Upper lobe of left lung (tissue), 6 donors: Measurements from ENCODE around the gene BMPR2. TPM values are rescaled to one million over a fixed set of nuclear protein-coding genes. Genes with fewer than 3 reads are reported as not detected.
A peak's percentile ranks its signal among the peaks of the same experiment; 100 is the strongest.
"Not testable (repeated sequence)": the region's sequence is repeated elsewhere in the genome, so short reads cannot be mapped to it uniquely, and the experiment has no call there.

Experiments
- ATAC-seq, 2 donors: fragments of 200-7000 bp; cut with Tn5 transposase; one replicate each; pipeline ENCODE4 v1.9.1; 2022; ENCODE audit warnings: mild to moderate bottlenecking in 2 of 2, moderate library complexity in 2 of 2; ENCODE audit not compliant: low FRiP score in 2 of 2
- DNase-seq, 2 donors: peaks; one replicate each; pipeline ENCODE4 v3.0.0-alpha.2; 2019 to 2020
- H3K27ac ChIP-seq, 4 donors: fragments of 200-600 bp; sonication (generic); one replicate each; pipeline ENCODE4 v1.5.1; 2016 to 2019
- H3K27me3 ChIP-seq, 4 donors: fragments of 200-600 bp; sonication (generic); one replicate each; pipeline ENCODE4 v1.5.1; 2017 to 2019
- H3K36me3 ChIP-seq, 4 donors: fragments of 200-600 bp; sonication (generic); one replicate each; pipeline ENCODE4 v1.5.1; 2016 to 2019
- H3K4me1 ChIP-seq, 4 donors: fragments of 200-600 bp; sonication (generic); one replicate each; pipeline ENCODE4 v1.5.1; 2018 to 2019
- H3K4me3 ChIP-seq, 4 donors: fragments of 200-600 bp; sonication (generic); one replicate each; pipeline ENCODE4 v1.5.1; 2017 to 2019; ENCODE audit warnings: mild to moderate bottlenecking in 2 of 4, moderate library complexity in 1 of 4
- H3K9me3 ChIP-seq, 4 donors: fragments of 200-600 bp; sonication (generic); one replicate each; pipeline ENCODE4 v1.5.1; 2018 to 2019
- CTCF ChIP-seq, 6 experiments: fragments of 450-650 bp in 4 of 6; fragments of 200-600 bp in 2 of 6; sonication (generic) in 2 of 6; IDR thresholded peaks; one replicate each; pipeline ENCODE4 v1.5.1; 2016 to 2019; ENCODE audit warnings: antibody characterized with exemption in 6 of 6
- EP300 ChIP-seq, 4 donors: sonication (generic); formaldehyde crosslinking; IDR thresholded peaks; one replicate each; pipeline ENCODE4 v1.5.1; 2017; ENCODE audit warnings: antibody characterized with exemption in 4 of 4, control low read depth in 2 of 4
- POLR2A ChIP-seq, 4 donors: fragments of 450-650 bp; IDR thresholded peaks; one replicate each; pipeline ENCODE4 v1.5.1; 2016 to 2017; ENCODE audit warnings: antibody characterized with exemption in 4 of 4, mild to moderate bottlenecking in 2 of 4
- POLR2AphosphoS5 ChIP-seq, 2 donors: sonication (generic); formaldehyde crosslinking; IDR thresholded peaks; one replicate each; pipeline ENCODE4 v1.5.1; 2017; ENCODE audit warnings: antibody characterized with exemption in 2 of 2
- WGBS, 2 donors: methylation state at CpG; one replicate each; pipeline ENCODE4 v1.1.5; 2017 to 2018; 5-methylcytosine and 5-hydroxymethylcytosine counted together
- total RNA-seq, 6 donors: library from RNA; depleted of rRNA in 4 of 6; stranded (reverse); fragments of >200 nt in 4 of 6; gene quantifications; one replicate each; pipeline versions ENCODE4 v1.1.0 to v1.2.1, GENCODE V29; 2016 to 2021
- donor health status: DM: no; HTN: no; CAD: no; lungs with moderate emphysema.
- donor health status: DM: no; HTN: yes; CAD: no; lungs with severe emphysema.

BMPR2 gene
- total RNA-seq, 6 donors from 2014 or later = 23.0 to 133 (median 77.2) TPM

- Histone ChIP-seq H3K4me1 (peaks cover 4 to 14% (median 11%) of the 10 kb centered on the region in 4 donors), H3K9me3 (no peaks in the 10 kb centered on the region), H3K36me3 (peaks cover 4 to 53% (median 24%) of the 10 kb centered on the region in 4 donors), H3K4me3 (no peak overlapping the region), H3K27ac (peak overlapping the region in 1 of 4 donors; percentile 14), H3K27me3 (no peaks in the 10 kb centered on the region)
- WGBS, 2 donors = 5 to 14% methylated on average over 1 of the region's 1 CpG
- ATAC-seq (no peak), DNase-seq (no peak)
- no peak for TF ChIP-seq POLR2A (IDR thresholded peaks at IDR 0.05)
- TF ChIP-seq EP300 (IDR thresholded peaks at IDR 0.05) = no peak
- TF ChIP-seq CTCF (IDR thresholded peaks at IDR 0.05) = no peak
- TF ChIP-seq POLR2AphosphoS5 (IDR thresholded peaks at IDR 0.05) = no peak
Measured at GRCh38 chr2:202529389-202529788, 153.3 kb downstream of the BMPR2 start.

DNA sequence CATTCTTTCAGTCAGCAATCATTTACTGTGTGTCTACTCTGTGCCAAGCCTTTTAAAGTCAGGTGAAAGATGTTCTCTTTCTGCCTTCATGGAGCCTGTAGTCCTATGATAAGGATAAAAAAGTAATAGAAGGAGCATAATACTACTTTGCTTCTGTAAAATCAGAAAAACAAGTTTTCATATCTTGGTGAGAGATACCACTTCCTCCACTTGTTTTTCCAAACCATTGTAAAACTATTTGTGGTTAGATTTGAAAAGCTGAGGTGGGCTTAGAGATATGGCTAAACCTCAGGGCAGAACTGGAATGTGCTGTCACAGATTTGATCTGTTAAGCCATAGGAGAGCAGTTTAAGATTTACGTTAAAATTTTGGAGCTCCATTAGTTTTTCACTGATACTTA lies 153.9 kb downstream of the BMPR2 start:
- Histone ChIP-seq H3K4me1 (peaks cover 4 to 14% (median 11%) of the 10 kb centered on the region in 4 donors), H3K4me3 (no peak overlapping the region), H3K9me3 (no peaks in the 10 kb centered on the region), H3K27me3 (no peaks in the 10 kb centered on the region), H3K27ac (peak overlapping the region in 1 of 4 donors; percentile 14), H3K36me3 (peaks cover 4 to 54% (median 22%) of the 10 kb centered on the region in 4 donors)
- no peak for ATAC-seq
- no peak for DNase-seq
- 44 to 53% methylated on average over 1 of the region's 1 CpG for WGBS, 2 donors
- TF ChIP-seq CTCF (IDR thresholded peaks at IDR 0.05) = no peak
- TF ChIP-seq POLR2A (IDR thresholded peaks at IDR 0.05) = no peak
- no peak for TF ChIP-seq EP300 (IDR thresholded peaks at IDR 0.05)
- no peak for TF ChIP-seq POLR2AphosphoS5 (IDR thresholded peaks at IDR 0.05)

DNA sequence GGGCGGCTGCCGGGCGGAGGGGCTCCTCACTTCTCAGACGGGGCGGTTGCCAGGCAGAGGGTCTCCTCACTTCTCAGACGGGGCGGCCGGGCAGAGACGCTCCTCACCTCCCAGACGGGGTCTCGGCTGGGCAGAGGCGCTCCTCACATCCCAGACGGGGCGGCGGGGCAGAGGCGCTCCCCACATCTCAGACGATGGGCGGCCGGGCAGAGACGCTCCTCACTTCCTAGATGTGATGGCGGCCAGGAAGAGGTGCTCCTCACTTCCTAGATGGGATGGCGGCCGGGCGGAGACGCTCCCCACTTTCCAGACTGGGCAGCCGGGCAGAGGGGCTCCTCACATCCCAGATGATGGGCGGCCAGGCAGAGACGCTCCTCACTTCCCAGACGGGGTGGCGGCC lies 159.2 kb downstream of the BMPR2 start:
- no CpG with 5 or more reads among the region's 30 CpGs for WGBS, 2 donors
- not testable (repeated sequence) for H3K27ac ChIP-seq, H3K4me3 ChIP-seq, H3K4me1 ChIP-seq, ATAC-seq, H3K9me3 ChIP-seq, H3K27me3 ChIP-seq
- H3K36me3 ChIP-seq = peaks cover 4 to 39% (median 20%) of the 10 kb centered on the region in 4 donors
- peak in 1 of 2 donors; percentile 58 for DNase-seq

- 44 to 55% methylated on average over 3 of the region's 3 CpGs for WGBS, 2 donors
- peak overlapping the region in 1 of 4 donors; percentile 48 for H3K27ac ChIP-seq
- peaks cover 0 to 13% (median 6%) of the 10 kb centered on the region in 4 donors for H3K4me1 ChIP-seq
- no peaks in the 10 kb centered on the region for H3K27me3 ChIP-seq
- no peak overlapping the region for H3K4me3 ChIP-seq
- ATAC-seq (peak; percentile 41 to 59), DNase-seq (no peak)
- H3K36me3 ChIP-seq = peaks cover 0 to 25% (median 2%) of the 10 kb centered on the region in 4 donors
- H3K9me3 ChIP-seq = no peaks in the 10 kb centered on the region
- TF ChIP-seq CTCF (IDR thresholded peaks at IDR 0.05) (no peak), POLR2AphosphoS5 (IDR thresholded peaks at IDR 0.05) (no peak), POLR2A (IDR thresholded peaks at IDR 0.05) (no peak), EP300 (IDR thresholded peaks at IDR 0.05) (no peak)
Measured at GRCh38 chr2:202541137-202541536, 165.0 kb downstream of the BMPR2 start.

GRCh38 chr2:202542142-202542541 lies 166.0 kb downstream of the BMPR2 start:
- TF ChIP-seq CTCF (IDR thresholded peaks at IDR 0.05) = no peak
- TF ChIP-seq POLR2A (IDR thresholded peaks at IDR 0.05) = no peak
- TF ChIP-seq EP300 (IDR thresholded peaks at IDR 0.05) = no peak
- TF ChIP-seq POLR2AphosphoS5 (IDR thresholded peaks at IDR 0.05) = no peak
- Histone ChIP-seq H3K4me3 (no peak overlapping the region), H3K9me3 (no peaks in the 10 kb centered on the region), H3K27me3 (no peaks in the 10 kb centered on the region), H3K27ac (peak overlapping the region in 1 of 4 donors; percentile 11), H3K4me1 (peaks cover 0 to 13% (median 6%) of the 10 kb centered on the region in 4 donors), H3K36me3 (peaks cover 0 to 26% (median 2%) of the 10 kb centered on the region in 4 donors)
- DNase-seq = no peak
- 68 to 70% methylated on average over 3 of the region's 3 CpGs for WGBS, 2 donors
- no peak for ATAC-seq
